HepG2 (cell line): ENCODE results near the gene TEKT5. TPM values are rescaled to one million over a fixed set of nuclear protein-coding genes. Genes with fewer than 3 reads are reported as not detected.
A peak's percentile ranks its signal among the peaks of the same experiment; 100 is the strongest.

Source experiments
- BCL6 ChIP-seq: IDR thresholded peaks from 2 replicates; pipeline ENCODE4 v1.6.1; 2016; ENCODE audit warnings: missing genetic modification reagents, missing compliant biosample characterization
- CHD2 ChIP-seq: IDR thresholded peaks from 2 replicates; pipeline ENCODE4 v1.6.1; 2011; ENCODE audit warnings: low read depth, low read length, improper control_type of control experiment
- ETS1 ChIP-seq: sonication (generic); formaldehyde crosslinking; IDR thresholded peaks from 2 replicates; pipeline ENCODE4 v1.4.0; 2020; ENCODE audit warnings: missing genetic modification reagents
- FOSL2 ChIP-seq: sonication (generic); formaldehyde crosslinking; IDR thresholded peaks from 2 replicates; pipeline ENCODE4 v1.4.0; 2020; ENCODE audit warnings: missing genetic modification reagents
- GRHL1 ChIP-seq: sonication (generic); formaldehyde crosslinking; conservative IDR thresholded peaks from 2 replicates; pipeline ENCODE4 v1.8.0; 2022; ENCODE audit warnings: missing genetic modification reagents
- HNRNPUL1 ChIP-seq: fragments of 200-400 bp; formaldehyde crosslinking; IDR thresholded peaks from 2 replicates; pipeline ENCODE4 v1.6.1; 2017; ENCODE audit warnings: low read depth, mild to moderate bottlenecking, low read length, moderate library complexity
- HOXA5 ChIP-seq: sonication (generic); formaldehyde crosslinking; IDR thresholded peaks from 2 replicates; pipeline ENCODE4 v1.4.0; 2020; ENCODE audit warnings: missing genetic modification reagents
- KAT7 ChIP-seq: IDR thresholded peaks from 2 replicates; pipeline ENCODE4 v1.6.1; 2018; ENCODE audit warnings: borderline replicate concordance, missing compliant biosample characterization
- MATR3 ChIP-seq: sonication (generic); formaldehyde crosslinking; IDR thresholded peaks from 2 replicates; pipeline ENCODE4 v1.4.0; 2020; ENCODE audit warnings: missing genetic modification reagents
- SIX4 ChIP-seq: sonication (generic); formaldehyde crosslinking; IDR thresholded peaks from 2 replicates; pipeline ENCODE4 v1.4.0; 2020; ENCODE audit warnings: missing genetic modification reagents
- THRA ChIP-seq: sonication (generic); formaldehyde crosslinking; IDR thresholded peaks from 2 replicates; pipeline ENCODE4 v1.4.0; 2020; ENCODE audit warnings: missing genetic modification reagents, borderline replicate concordance
- ZFY ChIP-seq: sonication (generic); formaldehyde crosslinking; IDR thresholded peaks from 2 replicates; pipeline ENCODE4 v1.4.0; 2020; ENCODE audit warnings: missing genetic modification reagents
- ZNF136 ChIP-seq: sonication (generic); formaldehyde crosslinking; IDR thresholded peaks from 2 replicates; pipeline ENCODE4 v1.8.1; 2022; ENCODE audit warnings: low read depth, mild to moderate bottlenecking, moderate library complexity, missing genetic modification reagents
- ZNF260 ChIP-seq: sonication (generic); formaldehyde crosslinking; IDR thresholded peaks from 2 replicates; pipeline ENCODE4 v1.4.0; 2020; ENCODE audit warnings: missing genetic modification reagents, low read depth, mild to moderate bottlenecking, borderline replicate concordance
- ZNF275 ChIP-seq: sonication (generic); formaldehyde crosslinking; IDR thresholded peaks from 2 replicates; pipeline ENCODE4 v1.8.0; 2022; ENCODE audit warnings: missing genetic modification reagents, mild to moderate bottlenecking, inconsistent platforms, borderline replicate concordance
- ZNF350 ChIP-seq: sonication (generic); formaldehyde crosslinking; IDR thresholded peaks from 2 replicates; pipeline ENCODE4 v1.4.0; 2020; ENCODE audit warnings: mild to moderate bottlenecking, low read depth, missing genetic modification reagents, borderline replicate concordance
- ZNF431 ChIP-seq: sonication (generic); formaldehyde crosslinking; IDR thresholded peaks from 2 replicates; pipeline ENCODE4 v1.9.0; 2022; ENCODE audit warnings: missing genetic modification reagents, low read depth, mild to moderate bottlenecking, borderline replicate concordance
- ZNF460 ChIP-seq: sonication (generic); formaldehyde crosslinking; IDR thresholded peaks from 2 replicates; pipeline ENCODE4 v1.5.1; 2020; ENCODE audit warnings: missing genetic modification reagents, mild to moderate bottlenecking, borderline replicate concordance
- ZNF703 ChIP-seq: sonication (generic); formaldehyde crosslinking; IDR thresholded peaks from 2 replicates; pipeline ENCODE4 v1.5.1; 2020; ENCODE audit warnings: missing genetic modification reagents, mild to moderate bottlenecking, moderate library complexity, borderline replicate concordance
- ZNF761 ChIP-seq: sonication (generic); formaldehyde crosslinking; conservative IDR thresholded peaks from 2 replicates; pipeline ENCODE4 v1.4.0; 2020; ENCODE audit warnings: mild to moderate bottlenecking, missing genetic modification reagents
- ZNF780A ChIP-seq: sonication (generic); formaldehyde crosslinking; IDR thresholded peaks from 2 replicates; pipeline ENCODE4 v1.8.0; 2022; ENCODE audit warnings: mild to moderate bottlenecking, missing genetic modification reagents, moderate library complexity
- polyA plus RNA-seq, 8 experiments: library from polyadenylated mRNA; depleted of rRNA in 3 of 8; stranded (reverse) in 7 of 8; unstranded in 1 of 8; fragments of >200 nt; fragmentation: Illumina TruSeq in 4 of 8; extraction: Trizol in 4 of 8; gene quantifications; 2 replicates each; pipeline versions ENCODE4 v1.2.1 to v1.2.3, GENCODE V29; 2011 to 2016; ENCODE audit warnings: low read depth in 4 of 8, missing spikeins in 1 of 8, mixed read lengths in 1 of 8; ENCODE audit not compliant: insufficient read depth in 1 of 8
- total RNA-seq, 5 experiments: library from RNA; depleted of rRNA; stranded (reverse); fragments of >200 nt; fragmentation: Illumina TruSeq; extraction: Trizol; gene quantifications; 2 replicates each; pipeline ENCODE4 v1.2.3, GENCODE V29; 2016; ENCODE audit warnings: low read depth in 1 of 5
- TF ChIP-seq, protein P1 (sequence below): sonication (generic); formaldehyde crosslinking; IDR thresholded peaks from 2 replicates; pipeline ENCODE4 v1.8.0; 2022; ENCODE audit warnings: mild to moderate bottlenecking, missing genetic modification reagents, borderline replicate concordance

The TEKT5 gene
- total and polyA plus RNA-seq, 2 of the 13 experiments (the other 11 are each of a cell fraction or from before 2014, with no cell fraction given) = 0.16 TPM; not detected in 1

DNA sequence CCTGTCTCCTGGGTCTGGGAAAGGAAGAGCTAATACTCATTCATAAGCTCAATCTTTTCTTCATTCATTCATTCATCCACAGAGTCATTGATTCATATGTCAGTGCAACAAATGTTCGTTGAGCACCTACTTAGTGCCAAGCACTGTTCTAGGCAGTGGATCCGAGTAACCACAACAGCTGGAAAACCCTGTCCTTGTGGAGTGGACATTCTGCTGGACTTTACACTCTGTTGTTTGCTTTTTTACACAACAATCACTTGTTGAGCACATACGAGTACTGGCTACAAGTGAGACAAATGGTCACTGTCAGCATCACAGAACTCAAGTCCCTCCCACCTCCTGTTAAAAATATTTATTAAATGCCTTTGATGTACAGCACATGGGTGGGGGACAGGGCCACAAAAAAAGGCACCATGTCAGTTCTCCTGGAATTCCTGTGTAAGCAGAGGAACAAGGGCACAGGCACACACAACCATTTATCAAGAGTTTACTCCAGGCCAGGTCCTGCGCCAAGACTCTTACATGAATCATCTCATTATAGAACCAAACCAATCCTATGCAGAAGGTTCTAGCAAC, 46.9 kb downstream of the TEKT5 start (continued):
- no peak; the same call in 1 of the 2 replicates for TF ChIP-seq ZNF460
- TF ChIP-seq THRA (CRISPR knock-in tag) = peak; percentile 91
- TF ChIP-seq ETS1 = no peak
- peak; percentile 85 for TF ChIP-seq KAT7 (CRISPR knock-in tag)
- TF ChIP-seq, protein P1, sequence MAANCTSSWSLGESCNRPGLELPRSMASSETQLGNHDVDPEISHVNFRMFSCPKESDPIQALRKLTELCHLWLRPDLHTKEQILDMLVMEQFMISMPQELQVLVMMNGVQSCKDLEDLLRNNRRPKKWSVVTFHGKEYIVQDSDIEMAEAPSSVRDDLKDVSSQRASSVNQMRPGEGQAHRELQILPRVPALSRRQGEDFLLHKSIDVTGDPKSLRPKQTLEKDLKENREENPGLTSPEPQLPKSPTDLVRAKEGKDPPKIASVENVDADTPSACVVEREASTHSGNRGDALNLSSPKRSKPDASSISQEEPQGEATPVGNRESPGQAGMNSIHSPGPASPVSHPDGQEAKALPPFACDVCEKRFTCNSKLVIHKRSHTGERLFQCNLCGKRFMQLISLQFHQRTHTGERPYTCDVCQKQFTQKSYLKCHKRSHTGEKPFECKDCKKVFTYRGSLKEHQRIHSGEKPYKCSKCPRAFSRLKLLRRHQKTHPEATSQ (CRISPR knock-in tag) = peak; percentile 99; the same call in 1 of the 2 replicates
- peak; percentile 72 for TF ChIP-seq ZNF350 (CRISPR knock-in tag)
- TF ChIP-seq ZNF260 = no peak
- 0 out of 2 replicates have a peak, but pooled peaks have one; percentile 62 for TF ChIP-seq ZNF431
- no peak; the same call in 1 of the 2 replicates for TF ChIP-seq ZNF275
- TF ChIP-seq HNRNPUL1 = no peak
- peak; percentile 90 for TF ChIP-seq FOSL2
- no peak for TF ChIP-seq MATR3 (CRISPR knock-in tag)
- TF ChIP-seq CHD2 = peak; percentile 51; the same call in 1 of the 2 replicates
- peak; percentile 95; the same call in 1 of the 2 replicates for TF ChIP-seq ZNF136
- TF ChIP-seq ZNF780A (CRISPR knock-in tag) = no peak
- TF ChIP-seq HOXA5 (CRISPR knock-in tag) = peak; percentile 89
- TF ChIP-seq BCL6 (CRISPR knock-in tag) = peak; percentile 93
- no peak for TF ChIP-seq GRHL1
- peak; percentile 94; the same call in 1 of the 2 replicates for TF ChIP-seq ZNF703 (CRISPR knock-in tag)
- TF ChIP-seq ZFY (CRISPR knock-in tag) = 0 out of 2 replicates have a peak, but pooled peaks have one; percentile 25
- peak; percentile 90 for TF ChIP-seq ZNF761 (CRISPR knock-in tag)
- TF ChIP-seq SIX4 = peak; percentile 94
